ENCODE results near the gene MATN3.

- TF ChIP-seq POLR2AphosphoS5 (IDR thresholded peaks at IDR 0.05) (no peak), CTCF (IDR thresholded peaks at IDR 0.05) (no peak), POLR2A (IDR thresholded peaks at IDR 0.05) (no peak)
Measured at GRCh38 chr2:20005891-20006470, 6.5 kb downstream of the MATN3 start.
